ENCODE measurements around the gene GIMAP7. TPM values are rescaled to one million over a fixed set of nuclear protein-coding genes. Genes with fewer than 3 reads are reported as not detected.

Gene GIMAP7
- polyA plus RNA-seq (2012; ENCODE audit: insufficient read depth, insufficient read length, low read depth) = not detected

- TF ChIP-seq, protein P1, sequence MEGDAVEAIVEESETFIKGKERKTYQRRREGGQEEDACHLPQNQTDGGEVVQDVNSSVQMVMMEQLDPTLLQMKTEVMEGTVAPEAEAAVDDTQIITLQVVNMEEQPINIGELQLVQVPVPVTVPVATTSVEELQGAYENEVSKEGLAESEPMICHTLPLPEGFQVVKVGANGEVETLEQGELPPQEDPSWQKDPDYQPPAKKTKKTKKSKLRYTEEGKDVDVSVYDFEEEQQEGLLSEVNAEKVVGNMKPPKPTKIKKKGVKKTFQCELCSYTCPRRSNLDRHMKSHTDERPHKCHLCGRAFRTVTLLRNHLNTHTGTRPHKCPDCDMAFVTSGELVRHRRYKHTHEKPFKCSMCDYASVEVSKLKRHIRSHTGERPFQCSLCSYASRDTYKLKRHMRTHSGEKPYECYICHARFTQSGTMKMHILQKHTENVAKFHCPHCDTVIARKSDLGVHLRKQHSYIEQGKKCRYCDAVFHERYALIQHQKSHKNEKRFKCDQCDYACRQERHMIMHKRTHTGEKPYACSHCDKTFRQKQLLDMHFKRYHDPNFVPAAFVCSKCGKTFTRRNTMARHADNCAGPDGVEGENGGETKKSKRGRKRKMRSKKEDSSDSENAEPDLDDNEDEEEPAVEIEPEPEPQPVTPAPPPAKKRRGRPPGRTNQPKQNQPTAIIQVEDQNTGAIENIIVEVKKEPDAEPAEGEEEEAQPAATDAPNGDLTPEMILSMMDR (IDR thresholded peaks at IDR 0.05; ENCODE audit: low read depth, low read length) = no peak
- H3K36me3 ChIP-seq = no peaks in the 10 kb centered on the region
- no peaks in the 10 kb centered on the region for H3K4me1 ChIP-seq
- H3K9me3 ChIP-seq = no peaks in the 10 kb centered on the region
- H3K27me3 ChIP-seq = peaks cover 30% of the 10 kb centered on the region
- DNase-seq = no peak
- no peak within 1 kb of the TSS for H3K4me3 ChIP-seq (ENCODE audit: low read depth, low read length)
Measured at GRCh38 chr7:150514748-150515222, at the start of gene GIMAP7. Gene GIMAP7, plus strand, starts transcription at chr7:150514872. Its CDS starts 5,103 bp downstream, at chr7:150519975.

DNA sequence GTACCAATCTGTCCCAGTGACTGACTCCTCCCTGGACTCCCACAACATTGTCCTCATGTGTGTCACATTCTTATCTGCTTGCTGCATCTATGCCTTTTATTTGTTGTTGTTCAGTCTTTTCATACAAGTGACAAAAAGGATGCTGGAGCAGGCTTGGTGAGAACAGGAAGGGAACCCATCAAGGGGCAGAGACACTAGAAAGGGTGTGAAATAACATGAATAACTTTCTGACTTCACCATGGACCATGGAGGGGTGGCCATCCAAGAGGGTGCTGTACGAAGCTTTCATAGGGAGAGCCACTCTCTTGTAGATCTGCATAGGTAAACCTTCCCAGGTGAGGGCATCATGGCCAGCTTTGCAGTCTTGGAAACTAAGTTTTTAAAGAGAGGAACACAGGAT lies 49.7 kb upstream of the GIMAP7 start:
- H3K4me1 ChIP-seq = no peaks in the 10 kb centered on the region
- TF ChIP-seq, protein P1 (IDR thresholded peaks at IDR 0.05; ENCODE audit: low read depth, low read length) = no peak
- H3K9me3 ChIP-seq = no peaks in the 10 kb centered on the region
- H3K27me3 ChIP-seq = peaks cover 16% of the 10 kb centered on the region
- DNase-seq = no peak
- H3K4me3 ChIP-seq (ENCODE audit: low read depth, low read length) = no peak overlapping the region
- H3K36me3 ChIP-seq = no peaks in the 10 kb centered on the region

- no peaks in the 10 kb centered on the region for H3K9me3 ChIP-seq
- H3K4me3 ChIP-seq (ENCODE audit: low read depth, low read length) = no peak overlapping the region
- H3K27me3 ChIP-seq = peaks cover 16% of the 10 kb centered on the region
- no peak for DNase-seq
- H3K36me3 ChIP-seq = no peaks in the 10 kb centered on the region
- no peaks in the 10 kb centered on the region for H3K4me1 ChIP-seq
- TF ChIP-seq, protein P1 (IDR thresholded peaks at IDR 0.05; ENCODE audit: low read depth, low read length) = no peak
Measured at GRCh38 chr7:150465414-150465813, 49.3 kb upstream of the GIMAP7 start.

DNA sequence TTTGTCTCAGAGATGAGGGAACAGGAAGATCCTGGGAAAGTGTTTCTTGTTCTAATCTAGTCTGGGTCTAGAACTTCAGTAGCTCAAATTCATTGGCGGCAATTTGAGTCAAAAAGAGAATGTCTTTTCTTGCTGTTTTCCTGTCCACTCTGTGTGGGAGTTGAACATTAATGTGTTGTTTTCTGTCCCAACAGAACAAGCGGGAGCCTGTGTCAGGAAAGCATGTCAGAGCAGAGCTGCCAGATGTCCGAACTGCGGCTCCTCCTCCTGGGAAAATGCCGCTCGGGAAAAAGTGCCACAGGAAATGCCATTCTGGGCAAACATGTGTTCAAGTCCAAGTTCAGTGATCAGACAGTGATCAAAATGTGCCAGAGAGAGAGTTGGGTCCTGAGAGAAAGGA lies 48.2 kb upstream of the GIMAP7 start:
- Histone ChIP-seq H3K27me3 (peaks cover 16% of the 10 kb centered on the region), H3K9me3 (no peaks in the 10 kb centered on the region), H3K36me3 (no peaks in the 10 kb centered on the region), H3K4me1 (no peaks in the 10 kb centered on the region), H3K4me3 (ENCODE audit: low read depth, low read length) (no peak overlapping the region)
- TF ChIP-seq, protein P1 (IDR thresholded peaks at IDR 0.05; ENCODE audit: low read depth, low read length) = no peak
- no peak for DNase-seq

- H3K4me1 ChIP-seq = no peaks in the 10 kb centered on the region
- H3K9me3 ChIP-seq = no peaks in the 10 kb centered on the region
- peaks cover 16% of the 10 kb centered on the region for H3K27me3 ChIP-seq
- no peaks in the 10 kb centered on the region for H3K36me3 ChIP-seq
- no peak overlapping the region for H3K4me3 ChIP-seq (ENCODE audit: low read depth, low read length)
- DNase-seq = no peak
- TF ChIP-seq, protein P1 (IDR thresholded peaks at IDR 0.05; ENCODE audit: low read depth, low read length) = no peak
Measured at GRCh38 chr7:150468241-150468640, 46.4 kb upstream of the GIMAP7 start.

DNA sequence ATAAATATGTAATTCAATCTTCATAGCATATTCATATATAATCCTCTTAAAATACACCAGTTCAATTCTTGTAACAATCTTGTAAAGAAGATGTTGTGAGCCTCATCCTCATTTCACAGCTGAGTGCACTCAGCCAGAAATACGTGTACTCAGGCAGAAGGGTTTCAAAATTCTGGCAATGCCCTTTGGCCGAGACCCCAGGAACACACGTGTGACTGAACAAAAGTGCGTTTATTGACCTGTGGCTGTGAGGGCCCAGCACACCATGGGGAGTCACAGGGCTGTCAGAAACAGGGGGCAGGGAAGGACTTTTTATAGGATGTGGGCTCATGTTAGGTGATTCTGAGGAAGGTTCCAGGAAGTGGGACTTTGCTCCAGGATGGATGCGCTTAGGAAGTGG lies 42.8 kb upstream of the GIMAP7 start:
- TF ChIP-seq, protein P1 (IDR thresholded peaks at IDR 0.05; ENCODE audit: low read depth, low read length) = no peak
- Histone ChIP-seq H3K36me3 (no peaks in the 10 kb centered on the region), H3K27me3 (peaks cover 16% of the 10 kb centered on the region), H3K4me3 (ENCODE audit: low read depth, low read length) (no peak overlapping the region), H3K9me3 (no peaks in the 10 kb centered on the region), H3K4me1 (no peaks in the 10 kb centered on the region)
- DNase-seq = no peak

Measured in BE2C (cell line).